ENCODE data around the gene SH2D4B. TPM values are rescaled to one million over a fixed set of nuclear protein-coding genes. Genes with fewer than 3 reads are reported as not detected.
A peak's percentile ranks its signal among the peaks of the same experiment; 100 is the strongest.

SH2D4B gene
- total and polyA plus RNA-seq, 2 of the 13 experiments (the other 11 are each of a cell fraction or from before 2014, with no cell fraction given) = not detected

- TF ChIP-seq ZNF607 (CRISPR knock-in tag; IDR thresholded peaks at IDR 0.05; ENCODE audit: borderline replicate concordance) (0 out of 2 replicates have a peak, but pooled peaks have one; percentile 34), ZNF792 (CRISPR knock-in tag; IDR thresholded peaks at IDR 0.05) (0 out of 2 replicates have a peak, but pooled peaks have one; percentile 65), PHF20 (CRISPR knock-in tag; IDR thresholded peaks at IDR 0.05) (no peak), SMAD1 (CRISPR knock-in tag; IDR thresholded peaks at IDR 0.05; ENCODE audit: borderline replicate concordance, low read depth) (no peak), ZMAT3 (CRISPR knock-in tag; conservative IDR thresholded peaks at IDR 0.05) (0 out of 2 replicates have a peak, but pooled peaks have one; percentile 29), MEF2D (CRISPR knock-in tag; IDR thresholded peaks at IDR 0.05) (0 out of 2 replicates have a peak, but pooled peaks have one; percentile 20), HNF4G (IDR thresholded peaks at IDR 0.05; ENCODE audit: borderline replicate concordance, low read depth, low read length) (peak; percentile 69), HNF4G (CRISPR knock-in tag; IDR thresholded peaks at IDR 0.05; ENCODE audit: borderline replicate concordance, low read depth) (0 out of 2 replicates have a peak, but pooled peaks have one; percentile 27), ZFP82 (CRISPR knock-in tag; IDR thresholded peaks at IDR 0.05; ENCODE audit: borderline replicate concordance) (peak; percentile 62; the same call in 1 of the 2 replicates), ZNF331 (CRISPR knock-in tag; IDR thresholded peaks at IDR 0.05) (peak; percentile 14; the same call in 1 of the 2 replicates), SAP130 (CRISPR knock-in tag; IDR thresholded peaks at IDR 0.05; ENCODE audit: low read depth) (peak; percentile 55), HNF1B (CRISPR knock-in tag; IDR thresholded peaks at IDR 0.05) (0 out of 2 replicates have a peak, but pooled peaks have one; percentile 26), MYC (CRISPR knock-in tag; IDR thresholded peaks at IDR 0.05; ENCODE audit: borderline replicate concordance) (0 out of 2 replicates have a peak, but pooled peaks have one; percentile 48), ZNF280D (CRISPR knock-in tag; IDR thresholded peaks at IDR 0.05) (peak; percentile 73; the same call in 1 of the 2 replicates), POLR2G (IDR thresholded peaks at IDR 0.05; ENCODE audit: low read depth, low read length) (0 out of 2 replicates have a peak, but pooled peaks have one; percentile 42), PAXIP1 (CRISPR knock-in tag; conservative IDR thresholded peaks at IDR 0.05) (peak; percentile 58; the same call in 1 of the 2 replicates), ZSCAN9 (CRISPR knock-in tag; IDR thresholded peaks at IDR 0.05; ENCODE audit: borderline replicate concordance) (peak; percentile 55; the same call in 1 of the 2 replicates), KDM5B (CRISPR knock-in tag; IDR thresholded peaks at IDR 0.05; ENCODE audit: borderline replicate concordance) (peak; percentile 79; the same call in 1 of the 2 replicates), ZNF572 (CRISPR knock-in tag; IDR thresholded peaks at IDR 0.05) (0 out of 2 replicates have a peak, but pooled peaks have one; percentile 29), THAP11 (CRISPR knock-in tag; IDR thresholded peaks at IDR 0.05) (0 out of 2 replicates have a peak, but pooled peaks have one; percentile 15), RXRB (CRISPR knock-in tag; IDR thresholded peaks at IDR 0.05; ENCODE audit: borderline replicate concordance) (peak; percentile 68)
Observed at GRCh38 chr10:80504158-80504811, 33.4 kb upstream of the SH2D4B start (continued).

Measured in HepG2 (cell line).